Activated B cell treated with CpG ODN at 0.5 μM for 24 hours (primary cell): Measurements from ENCODE around the gene CPA4. TPM values are rescaled to one million over a fixed set of nuclear protein-coding genes. Genes with fewer than 3 reads are reported as not detected.

Experiments
- ATAC-seq: fragments of 200-7000 bp; cut with Tn5 transposase; one replicate; pipeline ENCODE4 v1.10.0; 2021; ENCODE audit warnings: low read depth, mild to moderate bottlenecking, moderate library complexity
- CTCF ChIA-PET: fragments of 350-600 bp; sonication (Branson Sonifier 250); formaldehyde crosslinking; loops from one replicate; lab custom pipeline; 2021; ENCODE audit warnings: antibody characterized with exemption; lab: Charles Lee
- POLR2A ChIA-PET: fragments of 350-600 bp; sonication (Branson Sonifier 250); formaldehyde crosslinking; loops from one replicate; lab custom pipeline; 2021; ENCODE audit warnings: antibody characterized with exemption; lab: Charles Lee
- DNase-seq: peaks from one replicate; pipeline ENCODE4 v3.0.0; 2022
- H3K27ac Mint-ChIP-seq: one replicate; pipeline ENCODE4 v1.8.0; 2020; ENCODE audit warnings: mixed read lengths
- H3K27me3 Mint-ChIP-seq: one replicate; pipeline ENCODE4 v1.8.0; 2021; ENCODE audit warnings: mixed read lengths
- H3K36me3 Mint-ChIP-seq: one replicate; pipeline ENCODE4 v1.8.0; 2021; ENCODE audit warnings: low read depth, mixed read lengths
- H3K4me1 Mint-ChIP-seq: one replicate; pipeline ENCODE4 v1.8.0; 2021; ENCODE audit warnings: mixed read lengths
- H3K4me3 Mint-ChIP-seq: one replicate; pipeline ENCODE4 v1.8.0; 2020; ENCODE audit warnings: mild to moderate bottlenecking, mixed read lengths
- H3K9me3 Mint-ChIP-seq: one replicate; pipeline ENCODE4 v1.8.0; 2020; ENCODE audit warnings: mixed read lengths
- CTCF ChIP-seq: fragments of 200-600 bp; IDR thresholded peaks from one replicate; pipeline ENCODE4 v1.8.0; 2022; ENCODE audit warnings: antibody characterized with exemption, mild to moderate bottlenecking
- intact Hi-C: fragments of 100-400 bp; cut with micrococcal nuclease; formaldehyde crosslinking; loops from one replicate; pipeline ENCODE4 v1.15.1; 2024
- total RNA-seq: library from RNA; stranded (reverse); gene quantifications from 2 replicates; pipeline ENCODE4 v1.2.3, GENCODE V29; 2022

Gene CPA4
- total RNA-seq, 1 donor from 2014 or later: not detected

DNA sequence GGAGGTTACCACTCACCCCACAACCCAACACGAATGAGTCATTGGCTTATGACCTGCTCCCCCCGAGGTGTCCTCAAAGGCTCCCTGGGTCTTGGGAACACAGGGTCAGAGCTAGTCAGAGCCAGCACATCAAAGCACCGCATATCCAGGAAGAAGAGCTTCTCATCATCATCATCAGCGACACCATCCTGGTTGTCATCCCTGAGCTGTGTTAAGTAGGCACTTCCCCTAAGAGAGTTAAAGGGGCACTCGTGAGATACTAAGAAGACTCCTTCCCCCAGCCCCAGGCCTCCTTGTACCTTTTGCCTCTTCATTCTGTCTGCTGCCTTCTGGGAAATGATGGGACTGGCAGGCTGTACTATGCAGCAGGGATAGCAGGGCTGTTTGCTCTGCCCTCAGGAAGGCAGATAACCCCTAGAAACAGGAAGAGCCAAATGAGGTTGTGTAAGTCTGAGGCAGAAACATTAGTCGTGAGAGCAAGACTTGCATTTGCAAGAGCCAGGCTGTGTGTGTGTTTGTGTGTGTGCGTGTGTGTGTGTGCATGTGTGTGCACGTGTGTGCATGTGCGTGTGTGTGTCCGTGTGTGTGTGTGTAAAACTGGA lies 76.2 kb downstream of the CPA4 start:
- no peaks in the 10 kb centered on the region for H3K4me1 Mint-ChIP-seq

DNA sequence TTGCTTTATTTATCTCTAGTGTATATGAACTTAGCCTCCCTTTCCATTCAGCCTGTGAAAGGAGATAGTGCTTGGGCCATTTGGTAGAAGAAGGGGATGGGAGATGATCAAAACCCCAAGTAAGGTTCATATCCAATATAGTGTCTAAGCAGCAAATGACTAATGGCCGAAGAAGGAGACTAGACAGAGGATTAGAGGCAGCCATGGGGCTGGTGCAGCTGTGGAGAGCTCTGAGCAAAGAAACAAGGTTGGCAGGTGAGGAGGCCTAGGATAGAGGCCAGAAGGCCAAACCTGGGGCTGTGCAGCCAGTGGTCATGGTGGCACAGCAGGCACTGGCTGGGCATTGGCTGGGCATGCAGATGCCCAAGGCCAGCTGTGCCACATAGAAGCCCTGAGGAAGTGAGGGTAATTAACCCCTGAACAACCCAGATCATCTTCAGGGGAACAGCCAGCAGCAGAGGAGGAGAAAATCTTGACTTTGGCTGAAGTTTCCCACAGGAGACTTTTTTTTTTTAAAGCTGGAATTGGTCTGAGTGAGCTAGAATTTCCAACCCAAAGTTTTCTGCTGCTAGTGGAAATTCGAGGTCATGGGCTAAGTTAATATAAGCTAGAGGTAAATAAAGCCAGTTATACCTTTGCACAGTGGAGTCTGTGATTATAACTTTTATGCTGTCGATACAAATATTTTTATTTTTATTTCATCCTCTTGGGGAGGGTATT lies 77.0 kb downstream of the CPA4 start:
- TF ChIP-seq CTCF: no peak
- DNase-seq: no peak
- ATAC-seq: no peak
- Mint-ChIP-seq H3K27me3 (no peaks in the 10 kb centered on the region), H3K4me3 (no peak overlapping the region), H3K36me3 (no peaks in the 10 kb centered on the region), H3K4me1 (no peaks in the 10 kb centered on the region), H3K9me3 (no peaks in the 10 kb centered on the region), H3K27ac (no peak overlapping the region)
- ChIA-PET CTCF (no interaction called here), POLR2A (interaction anchor here (0.6 kb wide), 1 partner anchor 687 kb away, joined by 4 read pairs; no protein-coding TSS in a partner anchor)
- intact Hi-C loops: no loop called here

More for the DNA sequence above, 76.2 kb downstream of the CPA4 start:
- DNase-seq: no peak
- Mint-ChIP-seq H3K36me3 (no peaks in the 10 kb centered on the region), H3K9me3 (no peaks in the 10 kb centered on the region), H3K27me3 (no peaks in the 10 kb centered on the region), H3K4me3 (no peak overlapping the region), H3K27ac (no peak overlapping the region)
- intact Hi-C loops: no loop called here
- TF ChIP-seq CTCF: no peak
- CTCF ChIA-PET: no interaction called here
- POLR2A ChIA-PET: no interaction called here
- ATAC-seq: no peak

DNA sequence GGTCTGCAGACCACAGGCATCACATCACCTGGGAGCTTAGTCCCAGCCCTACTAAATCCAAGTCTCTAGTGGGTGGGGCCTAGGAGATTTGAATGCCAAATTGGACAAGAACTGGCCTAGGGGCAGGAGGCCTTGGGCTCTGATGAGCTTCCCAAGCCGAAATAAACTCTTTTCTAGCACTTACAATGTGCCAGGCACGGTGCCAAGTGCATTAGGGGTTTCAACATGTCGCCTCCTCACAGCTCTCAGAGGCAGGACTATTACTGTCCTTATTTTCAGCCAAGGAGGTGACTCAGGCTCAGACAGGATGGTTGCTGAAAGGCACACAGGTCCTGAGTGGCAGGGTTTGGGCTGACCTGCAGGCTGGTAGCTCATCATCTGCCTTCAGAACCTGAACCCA lies 78.1 kb downstream of the CPA4 start:
- intact Hi-C loops: no loop called here
- no peak for TF ChIP-seq CTCF
- peaks cover 2% of the 10 kb centered on the region for H3K9me3 Mint-ChIP-seq
- ATAC-seq (no peak), DNase-seq (no peak)
- H3K27ac Mint-ChIP-seq: no peak overlapping the region
- H3K27me3 Mint-ChIP-seq: no peaks in the 10 kb centered on the region
- no peaks in the 10 kb centered on the region for H3K36me3 Mint-ChIP-seq
- CTCF ChIA-PET: no interaction called here
- H3K4me3 Mint-ChIP-seq: no peak overlapping the region
- no peaks in the 10 kb centered on the region for H3K4me1 Mint-ChIP-seq
- POLR2A ChIA-PET: interaction anchor here (0.5 kb wide), 1 partner anchor 337 kb away, joined by 6 read pairs; no protein-coding TSS in a partner anchor

GRCh38 chr7:130372402-130373165 lies 79.6 kb downstream of the CPA4 start:
- Mint-ChIP-seq H3K4me1 (no peaks in the 10 kb centered on the region), H3K9me3 (peaks cover 12% of the 10 kb centered on the region), H3K27me3 (no peaks in the 10 kb centered on the region), H3K27ac (no peak overlapping the region), H3K4me3 (no peak overlapping the region), H3K36me3 (no peaks in the 10 kb centered on the region)
- POLR2A ChIA-PET: no interaction called here
- no peak for ATAC-seq
- no peak for DNase-seq
- no peak for TF ChIP-seq CTCF
- intact Hi-C loops: no loop called here
- CTCF ChIA-PET: no interaction called here

Other genes starting within 250 kb of the CPA4 start
- gene ZC3HC1, start 241.8 kb upstream of the CPA4 start, total RNA-seq: 23.0 and 28.8 TPM in 2 replicates
- 17.2 and 21.0 TPM in 2 replicates for gene KLHDC10, start 222.6 kb upstream of the CPA4 start, total RNA-seq
- 30.0 and 32.6 TPM in 2 replicates for gene TMEM209, start 87.8 kb upstream of the CPA4 start, total RNA-seq
- not detected in 2 replicates for gene SSMEM1, start 85.3 kb upstream of the CPA4 start, total RNA-seq
- gene CPA2, start 26.3 kb upstream of the CPA4 start, total RNA-seq: not detected in 2 replicates
- not detected in 2 replicates for gene CPA5, start 51.7 kb downstream of the CPA4 start, total RNA-seq
- gene CPA1, start 87.3 kb downstream of the CPA4 start, total RNA-seq: not detected in 2 replicates
- gene CEP41, start 147.9 kb downstream of the CPA4 start, total RNA-seq: 5.1 and 6.6 TPM in 2 replicates
- gene MEST, start 198.9 kb downstream of the CPA4 start, total RNA-seq: 7.4 and 8.1 TPM in 2 replicates